Neuron (in vitro differentiated cells): ENCODE measurements around the gene CD7.

Experiments
- H2AFZ ChIP-seq: one replicate; pipeline ENCODE4 v1.6.1; 2013; ENCODE audit warnings: low read depth, mild to moderate bottlenecking, inconsistent platforms, low read length, moderate library complexity
- H3K27me3 ChIP-seq: one replicate; pipeline ENCODE4 v1.6.1; 2013; ENCODE audit warnings: low read length; ENCODE audit not compliant: insufficient read depth
- H3K36me3 ChIP-seq: one replicate; pipeline ENCODE4 v1.6.1; 2013; ENCODE audit warnings: low read length; ENCODE audit not compliant: insufficient read depth
- H3K4me1 ChIP-seq: one replicate; pipeline ENCODE4 v1.6.1; 2013; ENCODE audit warnings: low read length; ENCODE audit not compliant: insufficient read depth
- H3K4me3 ChIP-seq: 2 replicates; pipeline ENCODE4 v1.5.1; 2013; ENCODE audit warnings: mild to moderate bottlenecking, low read length, moderate library complexity
- H3K9me3 ChIP-seq: one replicate; pipeline ENCODE4 v1.6.1; 2013; ENCODE audit warnings: low read length

The CD7 gene

DNA sequence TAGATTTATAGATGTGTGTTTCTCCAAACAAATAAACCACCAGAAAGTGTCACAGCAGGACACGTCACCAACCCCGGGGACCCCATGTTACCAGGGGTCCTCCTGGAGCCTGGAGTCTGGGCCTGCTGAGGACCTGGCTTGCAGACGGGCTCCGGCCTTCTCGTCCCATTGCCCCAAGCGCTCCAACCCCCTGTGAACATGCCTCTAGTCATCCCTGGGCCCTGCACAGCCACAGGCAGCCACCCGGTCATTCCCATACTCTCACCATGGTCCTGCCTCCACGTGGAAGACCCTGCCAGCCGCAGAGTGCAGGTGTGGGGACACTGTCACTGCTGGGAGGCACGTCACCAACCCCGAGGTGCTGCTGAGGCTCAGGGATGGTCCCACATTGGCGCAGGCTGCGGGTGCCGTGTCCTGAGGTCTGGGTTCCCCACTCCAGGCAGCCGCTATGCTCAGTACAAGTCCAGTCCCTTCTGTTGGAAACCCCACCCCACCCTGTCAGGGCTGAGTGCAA is 11.6 kb upstream of the CD7 start:
- Histone ChIP-seq H3K4me3 (no peak overlapping the region), H3K4me1 (peaks cover 17% of the 10 kb centered on the region), H3K9me3 (peaks cover 9% of the 10 kb centered on the region), H3K27me3 (peaks cover 85% of the 10 kb centered on the region), H3K36me3 (no peaks in the 10 kb centered on the region), H2AFZ (no peak overlapping the region)

GRCh38 chr17:82328141-82328993 is 11.0 kb upstream of the CD7 start:
- Histone ChIP-seq H3K36me3 (no peaks in the 10 kb centered on the region), H2AFZ (no peak overlapping the region), H3K9me3 (peaks cover 9% of the 10 kb centered on the region), H3K27me3 (peaks cover 84% of the 10 kb centered on the region), H3K4me3 (no peak overlapping the region), H3K4me1 (peaks cover 15% of the 10 kb centered on the region)

DNA sequence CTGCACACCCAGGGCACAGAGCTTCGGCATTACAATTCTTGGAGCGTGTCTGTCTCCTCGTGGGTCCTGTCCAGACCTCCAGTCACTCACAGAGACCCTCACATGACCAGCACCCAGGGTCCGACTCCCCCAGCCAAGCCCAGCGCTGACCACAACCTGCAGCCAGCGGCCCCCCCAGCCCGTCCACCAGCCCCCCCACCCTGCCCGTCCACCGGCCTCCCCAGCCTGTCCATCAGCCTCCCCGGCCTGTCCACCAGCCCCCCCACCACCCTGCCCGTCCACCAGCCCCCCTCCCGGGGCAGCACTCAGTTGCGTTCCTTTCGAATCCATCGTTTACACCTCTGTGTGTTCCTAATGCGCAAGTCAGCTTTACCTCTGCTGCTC is 10.3 kb upstream of the CD7 start:
- peaks cover 15% of the 10 kb centered on the region for H3K4me1 ChIP-seq
- no peak overlapping the region for H2AFZ ChIP-seq
- H3K9me3 ChIP-seq, result peaks cover 6% of the 10 kb centered on the region
- H3K4me3 ChIP-seq, result no peak overlapping the region
- H3K27me3 ChIP-seq, result peaks cover 81% of the 10 kb centered on the region
- no peaks in the 10 kb centered on the region for H3K36me3 ChIP-seq

- H3K27me3 ChIP-seq, result peaks cover 78% of the 10 kb centered on the region
- no peak overlapping the region for H3K4me3 ChIP-seq
- peaks cover 15% of the 10 kb centered on the region for H3K4me1 ChIP-seq
- H2AFZ ChIP-seq, result no peak overlapping the region
- H3K9me3 ChIP-seq, result peaks cover 6% of the 10 kb centered on the region
- H3K36me3 ChIP-seq, result no peaks in the 10 kb centered on the region
Observed at GRCh38 chr17:82327289-82327688, 9.9 kb upstream of the CD7 start.

- H3K36me3 ChIP-seq, result no peaks in the 10 kb centered on the region
- H3K4me1 ChIP-seq, result peaks cover 15% of the 10 kb centered on the region
- no peak overlapping the region for H2AFZ ChIP-seq
- peaks cover 70% of the 10 kb centered on the region for H3K27me3 ChIP-seq
- H3K9me3 ChIP-seq, result peaks cover 2% of the 10 kb centered on the region
- no peak overlapping the region for H3K4me3 ChIP-seq
Observed at GRCh38 chr17:82325286-82326180, 8.1 kb upstream of the CD7 start.

DNA sequence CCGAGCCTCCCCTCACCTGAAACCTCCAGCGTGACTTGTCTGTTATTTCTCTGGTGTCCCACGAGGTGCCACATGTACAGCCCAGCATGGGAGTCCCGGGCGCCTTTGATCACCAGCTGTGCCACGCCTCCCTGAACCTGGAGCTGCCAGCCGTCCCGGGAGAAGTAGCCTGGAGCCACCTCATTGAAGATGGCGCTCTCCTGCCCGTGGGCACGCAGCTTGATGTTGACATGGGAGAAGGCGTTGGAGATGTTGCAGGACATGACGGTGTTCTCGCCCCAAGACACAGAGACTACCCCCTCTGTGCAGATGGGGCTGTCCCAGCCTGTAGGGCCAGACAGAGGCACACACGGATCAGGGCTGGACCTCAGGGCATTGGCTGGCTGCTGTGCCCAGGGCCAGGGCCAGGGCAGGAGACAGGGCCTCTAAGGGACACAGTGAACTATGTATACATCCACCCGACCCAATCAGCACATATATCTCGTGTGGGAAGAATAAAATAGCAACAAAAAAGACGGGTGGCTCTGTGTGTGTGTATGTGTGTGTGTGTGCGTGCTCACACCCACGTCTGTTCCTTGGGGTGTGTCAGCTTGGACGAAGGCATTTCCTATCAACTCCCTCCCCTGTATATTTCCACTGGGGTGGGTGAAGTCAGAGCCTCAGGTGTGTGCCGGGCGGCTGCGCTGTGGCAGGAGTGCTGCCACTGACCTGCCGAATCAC is 7.3 kb upstream of the CD7 start:
- Histone ChIP-seq H3K4me1 (peaks cover 15% of the 10 kb centered on the region), H3K4me3 (no peak overlapping the region), H2AFZ (no peak overlapping the region), H3K36me3 (no peaks in the 10 kb centered on the region), H3K27me3 (peaks cover 62% of the 10 kb centered on the region), H3K9me3 (peaks cover 2% of the 10 kb centered on the region)

GRCh38 chr17:82323514-82324234 is 6.3 kb upstream of the CD7 start:
- Histone ChIP-seq H3K4me3 (no peak overlapping the region), H3K9me3 (peaks cover 7% of the 10 kb centered on the region), H3K4me1 (peaks cover 15% of the 10 kb centered on the region), H3K27me3 (peaks cover 51% of the 10 kb centered on the region), H3K36me3 (no peaks in the 10 kb centered on the region), H2AFZ (no peak overlapping the region)

DNA sequence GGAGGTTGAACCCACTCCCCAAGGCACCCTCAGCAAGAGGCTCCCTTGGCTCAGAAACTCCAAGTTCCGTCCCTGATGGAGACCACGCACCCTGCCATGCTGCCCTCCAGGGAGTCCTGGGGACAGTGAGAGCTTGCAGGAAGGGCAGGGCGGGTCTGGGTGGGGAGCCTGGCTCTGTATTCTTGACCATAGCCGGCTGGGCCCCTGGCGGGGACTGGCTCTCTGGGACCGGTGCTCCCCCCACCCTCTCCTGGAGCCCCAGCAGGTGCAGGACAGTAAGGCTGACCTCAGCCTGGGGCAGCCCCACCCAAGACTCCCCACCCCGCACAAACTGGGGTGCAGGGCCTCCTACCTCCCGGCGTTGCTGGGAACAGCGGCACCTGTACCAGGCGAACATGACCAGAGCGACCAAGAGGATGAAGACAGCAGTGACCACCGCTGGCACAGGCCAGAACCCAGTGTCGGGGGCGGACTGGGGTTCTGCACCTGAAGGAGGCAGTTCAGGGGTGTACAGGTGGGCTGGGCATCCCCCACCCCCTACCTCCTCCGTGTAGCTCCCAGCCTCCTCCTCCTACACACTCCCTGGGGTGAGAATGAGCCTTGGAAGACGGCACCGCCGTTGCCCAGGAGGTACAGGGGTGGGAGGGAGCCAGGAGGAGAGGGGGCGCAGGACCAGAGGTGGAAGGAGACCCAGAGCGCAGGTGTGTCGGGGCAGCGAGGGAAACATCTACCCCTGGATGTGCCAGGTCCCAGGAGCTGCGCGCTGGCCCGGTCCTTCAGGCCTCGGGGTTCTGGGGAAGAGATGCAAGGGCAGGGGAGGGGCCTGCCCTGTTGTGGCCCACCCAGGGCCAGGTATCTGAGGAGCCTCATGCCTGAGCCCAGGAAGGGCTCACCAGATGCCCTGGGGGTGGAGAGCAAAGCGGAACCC is 5.4 kb upstream of the CD7 start:
- no peaks in the 10 kb centered on the region for H3K36me3 ChIP-seq
- H3K9me3 ChIP-seq, result peaks cover 7% of the 10 kb centered on the region
- H3K27me3 ChIP-seq, result peaks cover 44% of the 10 kb centered on the region
- H3K4me3 ChIP-seq, result no peak overlapping the region
- H3K4me1 ChIP-seq, result peaks cover 13% of the 10 kb centered on the region
- H2AFZ ChIP-seq, result no peak overlapping the region

DNA sequence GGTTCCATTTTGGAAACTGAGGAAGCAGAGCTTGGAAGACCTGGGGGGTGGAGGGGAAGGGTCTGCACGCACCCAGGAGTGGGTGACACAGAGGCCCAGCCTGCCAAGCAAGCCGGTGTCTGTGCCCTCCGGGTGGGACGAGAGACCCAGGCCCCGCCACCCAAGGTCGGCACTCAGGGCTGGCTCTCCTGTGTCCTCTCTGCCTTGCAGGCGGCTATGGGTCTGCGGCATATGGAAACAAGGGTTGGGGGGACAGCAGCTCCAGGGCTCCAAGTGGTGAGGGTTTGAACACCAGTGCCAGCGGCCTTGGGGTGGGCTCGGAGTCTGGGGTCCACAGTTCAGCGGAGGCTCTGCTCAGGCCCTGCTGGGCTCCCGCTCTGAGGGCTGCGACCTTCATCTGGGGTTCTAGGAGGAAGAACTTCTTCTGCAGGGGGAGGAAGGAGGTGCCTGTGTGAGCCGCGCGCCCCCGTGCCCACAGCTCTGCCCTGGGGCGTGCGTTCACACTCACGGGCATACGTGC is 4.6 kb upstream of the CD7 start:
- Histone ChIP-seq H3K36me3 (no peaks in the 10 kb centered on the region), H3K4me1 (peaks cover 6% of the 10 kb centered on the region), H3K9me3 (peaks cover 7% of the 10 kb centered on the region), H3K4me3 (no peak overlapping the region), H3K27me3 (peaks cover 40% of the 10 kb centered on the region), H2AFZ (no peak overlapping the region)

DNA sequence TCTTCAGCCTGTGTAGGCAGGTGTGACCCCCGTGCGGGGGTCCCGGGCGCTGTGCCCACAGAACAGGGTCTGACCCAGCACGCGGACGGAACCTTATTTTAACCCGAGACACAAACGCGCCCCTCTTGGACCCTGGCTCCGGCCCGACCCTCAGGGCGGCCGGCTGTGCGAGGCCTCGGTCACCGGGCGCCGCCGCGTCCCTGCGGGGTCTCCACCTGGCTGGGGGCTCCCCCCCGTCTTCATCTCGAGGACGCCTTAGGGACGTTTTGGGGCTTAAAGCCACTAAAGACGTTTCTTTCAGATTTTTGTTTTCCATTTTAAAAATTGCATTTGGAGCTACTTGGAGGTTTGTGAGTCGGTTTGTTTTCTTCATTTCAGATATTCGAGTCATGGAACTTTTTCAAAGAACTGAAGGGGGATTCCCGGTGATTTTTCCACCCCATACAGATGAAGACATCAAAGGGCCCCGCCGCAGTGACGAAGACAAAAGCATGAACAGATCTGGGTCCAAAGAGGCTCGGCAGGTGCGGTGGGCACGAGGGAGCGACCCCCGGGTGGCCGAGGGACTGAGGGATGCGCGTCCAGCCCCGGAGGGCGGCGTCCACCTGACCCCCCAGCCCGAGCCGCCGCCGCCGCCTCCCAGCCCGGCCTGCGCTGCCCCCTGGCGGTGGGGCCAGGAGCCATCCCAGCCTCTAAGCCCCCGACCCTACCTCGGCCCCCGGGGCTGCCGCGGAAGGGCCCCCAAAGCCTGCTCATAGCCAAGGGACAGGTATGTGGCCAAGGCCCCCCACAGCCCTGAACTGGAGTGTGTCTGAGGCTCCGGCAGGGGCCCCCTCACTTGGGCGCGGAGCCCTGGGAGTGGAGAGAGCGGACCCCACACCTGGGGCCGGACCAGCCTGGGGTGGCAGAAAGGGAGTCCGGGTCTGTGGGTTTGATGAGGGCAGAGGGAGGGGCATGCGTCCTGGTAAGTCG is 3.8 kb upstream of the CD7 start:
- Histone ChIP-seq H3K9me3 (peaks cover 7% of the 10 kb centered on the region), H3K4me3 (no peak overlapping the region), H3K27me3 (peaks cover 35% of the 10 kb centered on the region), H3K4me1 (peaks cover 9% of the 10 kb centered on the region), H3K36me3 (no peaks in the 10 kb centered on the region), H2AFZ (no peak overlapping the region)
